Tibial nerve (tissue), 3 donors: ENCODE results near the gene TRIM10.

Experiments
- POLR2A ChIP-seq, 2 donors: fragments of 450-650 bp; IDR thresholded peaks; one replicate each; pipeline ENCODE4 v1.6.1; 2017; ENCODE audit warnings: antibody characterized with exemption in 2 of 2, mild to moderate bottlenecking in 2 of 2, moderate library complexity in 2 of 2
- TF ChIP-seq, protein P1 (sequence below), 5 experiments: fragments of 200-600 bp in 3 of 5; fragments of 450-650 bp in 2 of 5; sonication (generic) in 3 of 5; IDR thresholded peaks; one replicate each; pipeline ENCODE4 v1.5.1; 2016 to 2019; ENCODE audit warnings: antibody characterized with exemption in 5 of 5, mild to moderate bottlenecking in 3 of 5, moderate library complexity in 2 of 5

DNA sequence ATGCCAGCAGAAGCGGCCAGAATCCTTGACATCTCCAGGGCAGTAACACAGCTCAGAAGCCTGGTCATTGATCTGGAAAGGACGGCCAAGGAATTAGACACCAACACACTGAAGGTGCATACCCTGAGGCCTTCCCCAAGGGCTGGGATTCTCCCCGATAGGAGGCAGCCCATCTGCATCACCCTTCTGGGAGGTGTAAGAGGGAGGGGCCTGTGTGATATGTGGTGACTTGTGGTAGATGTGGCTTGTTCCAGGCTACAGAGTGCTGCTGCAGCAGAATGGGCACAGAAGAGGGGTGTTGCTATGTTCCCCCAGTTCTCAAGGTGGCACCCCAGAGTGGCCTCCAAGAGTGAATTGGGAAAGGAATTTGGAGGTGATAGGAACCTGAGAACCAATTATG, 13.9 kb downstream of the TRIM10 start:
- TF ChIP-seq, protein P1, sequence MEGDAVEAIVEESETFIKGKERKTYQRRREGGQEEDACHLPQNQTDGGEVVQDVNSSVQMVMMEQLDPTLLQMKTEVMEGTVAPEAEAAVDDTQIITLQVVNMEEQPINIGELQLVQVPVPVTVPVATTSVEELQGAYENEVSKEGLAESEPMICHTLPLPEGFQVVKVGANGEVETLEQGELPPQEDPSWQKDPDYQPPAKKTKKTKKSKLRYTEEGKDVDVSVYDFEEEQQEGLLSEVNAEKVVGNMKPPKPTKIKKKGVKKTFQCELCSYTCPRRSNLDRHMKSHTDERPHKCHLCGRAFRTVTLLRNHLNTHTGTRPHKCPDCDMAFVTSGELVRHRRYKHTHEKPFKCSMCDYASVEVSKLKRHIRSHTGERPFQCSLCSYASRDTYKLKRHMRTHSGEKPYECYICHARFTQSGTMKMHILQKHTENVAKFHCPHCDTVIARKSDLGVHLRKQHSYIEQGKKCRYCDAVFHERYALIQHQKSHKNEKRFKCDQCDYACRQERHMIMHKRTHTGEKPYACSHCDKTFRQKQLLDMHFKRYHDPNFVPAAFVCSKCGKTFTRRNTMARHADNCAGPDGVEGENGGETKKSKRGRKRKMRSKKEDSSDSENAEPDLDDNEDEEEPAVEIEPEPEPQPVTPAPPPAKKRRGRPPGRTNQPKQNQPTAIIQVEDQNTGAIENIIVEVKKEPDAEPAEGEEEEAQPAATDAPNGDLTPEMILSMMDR (IDR thresholded peaks at IDR 0.05): no peak
- TF ChIP-seq POLR2A (IDR thresholded peaks at IDR 0.05): no peak
